ENCODE results near the gene FHIT.

- TF ChIP-seq CTCF (conservative IDR thresholded peaks at IDR 0.05; ENCODE audit: low read depth, low read length): no peak
- no peak for TF ChIP-seq EZH2 (IDR thresholded peaks at IDR 0.05; ENCODE audit: low read length, unreplicated experiment)
Observed at GRCh38 chr3:59756934-59757333, 1494.3 kb downstream of the FHIT start.

All from PC-3 (cell line).